ENCODE results near the gene PTPRG.

The PTPRG gene

DNA sequence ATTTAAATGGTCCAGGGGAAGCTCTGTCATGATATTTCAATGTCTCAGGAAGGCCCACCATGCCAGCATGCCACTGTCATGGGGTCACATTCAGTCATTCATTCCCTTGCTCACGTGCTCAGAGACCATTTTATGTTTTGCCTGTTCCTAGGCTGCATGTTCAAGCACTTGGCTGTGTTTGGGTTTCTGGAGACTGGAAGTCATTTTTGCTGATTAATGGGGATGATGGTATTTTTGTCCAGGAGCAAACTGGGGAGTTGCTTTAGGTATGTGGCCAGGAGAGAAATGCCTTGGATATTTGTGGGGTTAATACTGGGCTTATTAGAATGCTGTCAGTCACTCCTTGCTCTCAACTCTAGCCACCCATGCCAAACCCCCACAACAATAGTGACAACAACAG lies 303.5 kb downstream of the PTPRG start:
- no peak for DNase-seq (ENCODE audit: low read depth in 3 of 3)

DNA sequence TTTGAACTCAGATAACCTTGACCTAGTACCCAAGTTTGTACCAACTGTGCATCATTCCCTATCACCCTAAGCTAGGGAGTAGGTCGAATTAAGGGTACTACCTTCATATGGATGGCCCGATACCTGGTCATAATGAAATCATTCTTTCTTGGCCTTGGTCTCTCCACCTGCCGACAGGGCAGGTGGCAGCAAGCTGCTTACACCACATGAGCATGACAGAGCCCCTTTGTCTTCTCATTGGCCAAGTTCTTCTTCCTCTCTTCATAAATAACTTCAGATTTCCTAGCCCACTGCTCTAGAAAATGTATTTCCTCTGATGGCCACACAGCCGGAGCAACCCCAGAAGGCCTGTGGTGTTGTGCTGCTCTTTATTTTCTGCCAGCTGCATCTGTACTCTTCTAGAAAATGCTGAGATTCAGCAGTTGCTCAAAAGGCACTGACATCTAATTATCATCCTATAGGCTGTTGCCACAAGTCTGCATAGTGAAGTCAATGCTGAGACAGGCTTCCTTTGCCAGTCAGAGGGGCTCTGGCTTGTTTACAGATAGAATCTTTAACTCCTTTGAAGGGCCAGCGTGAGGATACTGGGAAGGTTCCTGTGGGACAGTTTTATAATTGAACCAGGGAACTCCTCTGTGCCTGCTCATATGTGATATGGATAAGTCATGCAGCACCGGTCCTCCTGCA lies 304.2 kb downstream of the PTPRG start:
- no peak for DNase-seq (ENCODE audit: low read depth in 3 of 3)

DNA sequence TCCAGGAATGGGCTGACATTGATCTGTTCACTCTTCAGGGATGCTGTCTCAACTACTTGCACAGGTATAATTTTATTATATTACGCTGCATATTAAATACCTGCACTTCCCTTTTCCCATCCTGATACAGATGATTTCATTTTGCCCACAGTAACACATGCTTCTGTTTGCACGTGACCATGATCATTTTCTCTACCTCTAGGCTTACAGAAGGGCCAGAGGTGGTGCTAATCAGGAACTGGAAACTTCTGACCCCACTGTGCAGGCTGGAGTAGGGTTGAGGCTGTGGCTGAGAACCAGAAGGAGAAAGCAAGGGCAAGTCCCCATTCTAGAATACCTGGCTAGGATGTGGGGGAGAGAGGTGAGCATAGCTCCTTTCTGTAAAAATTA lies 304.8 kb downstream of the PTPRG start:
- no peak for DNase-seq (ENCODE audit: low read depth in 3 of 3)

DNA sequence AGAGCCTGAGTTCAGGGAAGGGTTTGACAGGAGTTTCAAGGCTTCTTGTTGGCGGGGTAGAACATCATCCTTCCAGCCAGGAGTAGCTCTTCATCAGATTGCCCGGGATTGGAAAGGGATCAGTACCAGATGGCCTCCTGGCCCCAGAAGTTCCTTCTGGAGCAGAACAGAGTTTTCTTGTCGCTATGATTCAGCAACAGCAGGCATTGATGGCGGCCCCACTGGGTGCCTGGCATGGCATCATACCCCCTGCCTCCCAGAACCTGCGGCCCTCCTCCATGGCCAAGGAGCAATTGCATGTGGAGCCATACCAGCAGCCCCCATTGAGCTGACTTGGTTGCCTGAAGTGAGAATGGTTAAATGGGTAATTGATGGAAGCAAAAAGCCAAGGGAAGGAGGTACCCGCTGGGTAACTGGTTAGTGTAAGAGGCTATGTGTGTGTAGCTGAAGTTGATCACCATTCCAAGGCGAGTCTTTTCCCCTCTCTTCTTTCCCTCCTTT lies 305.6 kb downstream of the PTPRG start:
- DNase-seq (ENCODE audit: low read depth in 3 of 3) = no peak

DNA sequence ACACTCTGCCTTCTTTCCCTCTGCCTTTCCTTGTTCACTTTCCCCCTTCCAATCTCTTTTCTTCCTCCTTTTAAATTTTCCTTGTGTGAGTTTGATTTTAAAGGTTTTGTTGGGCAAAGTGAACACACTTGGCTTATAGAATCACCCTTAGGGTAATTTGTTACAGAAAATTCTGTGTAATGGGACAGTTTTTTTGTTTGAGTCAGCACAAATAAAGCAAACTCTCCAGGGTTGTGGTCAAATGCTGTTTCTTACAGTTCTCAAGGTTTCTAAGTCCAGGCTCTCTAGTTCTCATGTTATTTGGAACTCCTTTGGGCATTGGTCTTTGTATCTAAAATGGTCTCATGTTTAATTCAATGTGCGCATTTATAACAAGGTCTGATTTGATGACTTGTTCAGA lies 307.1 kb downstream of the PTPRG start:
- no peak for DNase-seq (ENCODE audit: low read depth in 3 of 3)

DNA sequence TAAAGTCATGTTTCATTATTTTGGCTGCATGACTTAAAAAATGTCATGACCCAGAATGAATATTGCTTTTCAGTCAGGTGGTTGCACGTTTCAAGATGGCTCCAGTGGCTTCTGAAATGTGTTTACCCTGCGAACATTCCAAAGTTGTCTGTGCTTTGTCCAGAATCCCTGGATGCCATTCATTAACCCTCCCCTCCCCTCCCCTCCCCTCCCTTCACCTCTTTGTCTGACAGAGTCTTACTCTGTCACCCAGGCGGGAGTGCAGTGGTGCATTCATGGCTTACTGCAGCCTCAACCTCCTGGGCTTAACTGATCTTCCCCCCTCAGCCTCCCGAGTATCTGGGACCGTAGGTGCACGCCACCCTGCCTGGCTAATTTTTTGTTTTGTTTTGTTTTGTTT lies 308.0 kb downstream of the PTPRG start:
- DNase-seq (ENCODE audit: low read depth in 3 of 3) = no peak

DNA sequence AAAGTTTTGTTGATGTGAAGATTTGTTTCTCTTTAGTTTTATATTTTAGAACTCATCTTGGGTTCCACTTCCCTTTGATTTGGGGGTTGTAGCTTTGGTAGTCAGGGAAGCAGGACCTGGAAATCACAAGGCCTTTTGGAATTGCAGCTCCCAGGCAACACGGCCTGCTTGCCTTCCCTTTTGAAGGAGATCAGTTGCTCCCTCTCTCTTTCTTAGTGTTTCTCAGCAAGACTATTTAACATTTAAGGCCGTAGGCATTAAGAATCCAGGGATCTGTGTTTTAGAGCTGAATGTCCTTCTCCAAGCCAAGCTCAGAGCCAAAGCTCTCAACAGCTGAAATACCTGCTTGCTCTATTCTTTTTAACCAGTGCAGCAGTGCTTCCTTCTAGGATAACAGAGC lies 310.3 kb downstream of the PTPRG start:
- no peak for DNase-seq (ENCODE audit: low read depth in 3 of 3)

DNA sequence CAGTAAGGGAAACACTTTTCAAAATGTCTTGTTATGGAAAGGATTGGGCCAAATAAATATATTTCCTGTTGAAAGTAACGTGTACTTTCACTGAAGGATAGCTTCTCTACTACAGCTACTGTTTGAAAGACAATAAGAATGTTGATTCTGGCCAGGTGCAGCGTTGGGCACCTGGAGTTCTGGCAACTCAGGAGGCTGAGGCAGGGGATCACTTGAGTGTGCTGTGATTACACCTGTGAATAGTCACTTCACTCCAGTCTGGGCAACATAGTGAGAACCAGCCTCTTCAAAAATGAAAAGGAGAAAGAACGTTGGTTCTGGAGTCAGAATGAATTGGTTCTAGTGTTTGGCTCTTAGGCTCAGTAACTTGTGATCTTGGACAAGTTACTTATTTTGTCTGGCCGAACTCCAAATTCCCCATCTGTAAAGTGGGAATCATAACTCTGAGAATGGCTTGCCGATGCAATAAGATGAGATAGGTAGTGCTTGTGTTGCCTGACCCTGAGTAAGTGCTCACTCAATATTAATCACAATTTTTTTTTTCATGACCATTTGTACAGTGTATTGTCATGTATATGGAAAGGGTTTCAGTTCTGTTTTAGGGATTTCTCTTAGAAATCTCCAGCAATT lies 310.8 kb downstream of the PTPRG start:
- DNase-seq (ENCODE audit: low read depth in 3 of 3) = no peak

DNA sequence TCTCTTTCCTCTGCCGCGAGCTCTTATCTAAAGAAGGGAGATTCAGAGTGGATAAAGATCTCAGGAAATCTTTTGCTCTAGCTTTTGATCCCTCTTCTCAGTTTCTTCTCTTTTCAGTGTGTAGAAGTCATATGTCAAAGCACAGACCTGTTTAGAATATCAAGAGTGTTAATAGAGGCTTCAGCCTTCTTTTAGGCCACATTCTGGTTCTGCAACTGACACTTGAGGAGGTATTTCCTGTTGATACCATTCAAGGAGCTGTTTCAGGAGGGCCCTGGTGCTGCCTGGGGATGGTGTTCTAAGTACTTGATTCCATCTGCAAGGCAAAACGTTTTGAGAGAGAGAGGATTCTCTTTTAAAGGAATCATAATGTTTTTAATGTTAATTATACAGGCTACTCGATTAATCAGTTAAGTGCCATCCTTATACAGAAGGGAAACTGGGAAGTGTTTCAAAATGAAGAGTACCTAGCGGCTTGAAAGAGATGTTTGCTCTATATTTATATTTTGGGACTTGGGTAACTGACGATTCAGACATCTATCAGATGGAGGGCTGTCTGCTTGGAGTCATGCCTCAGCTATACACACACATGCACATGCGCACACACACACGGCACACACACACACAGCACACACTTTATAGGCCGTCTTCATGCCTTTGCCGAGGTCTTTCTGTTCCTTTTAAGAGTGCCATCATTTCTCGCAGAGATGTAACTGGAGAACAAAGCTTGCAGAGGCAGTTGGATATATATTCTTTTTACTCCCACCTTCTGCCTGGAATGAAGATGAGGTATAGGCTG lies 313.9 kb downstream of the PTPRG start:
- no peak for DNase-seq (ENCODE audit: low read depth in 3 of 3)

DNA sequence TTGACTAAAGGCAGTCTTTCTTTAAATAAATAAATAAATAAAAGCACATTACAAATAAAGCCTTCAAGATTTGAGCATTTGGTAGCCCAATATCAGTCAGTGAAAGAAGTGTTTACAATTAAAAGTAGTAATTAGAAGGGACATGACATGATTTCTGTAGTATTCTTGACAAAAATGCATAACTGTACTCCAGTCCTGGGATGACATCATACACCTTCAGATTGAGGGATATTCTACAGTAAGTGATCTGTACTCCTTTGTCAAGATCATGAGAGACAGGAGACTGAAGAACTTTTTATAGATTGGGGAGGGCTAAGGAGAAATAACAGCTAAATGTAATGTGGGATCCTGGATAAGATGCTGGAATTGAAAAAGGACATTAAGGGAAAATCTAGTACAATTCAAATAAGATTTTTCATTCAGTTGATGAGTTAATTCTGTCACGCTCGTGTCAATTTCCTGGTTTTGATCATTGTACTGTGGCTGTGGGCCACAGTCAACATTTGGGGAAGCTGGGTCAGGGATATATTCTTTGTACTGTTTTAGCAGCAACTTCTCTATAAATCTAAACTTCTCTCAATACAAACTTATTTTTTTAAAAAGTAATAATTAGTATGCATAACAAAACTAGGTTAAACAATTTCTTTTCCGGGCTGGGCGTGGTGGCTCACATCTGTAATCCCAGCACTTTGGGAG lies 314.8 kb downstream of the PTPRG start:
- DNase-seq (ENCODE audit: low read depth in 3 of 3) = no peak

DNA sequence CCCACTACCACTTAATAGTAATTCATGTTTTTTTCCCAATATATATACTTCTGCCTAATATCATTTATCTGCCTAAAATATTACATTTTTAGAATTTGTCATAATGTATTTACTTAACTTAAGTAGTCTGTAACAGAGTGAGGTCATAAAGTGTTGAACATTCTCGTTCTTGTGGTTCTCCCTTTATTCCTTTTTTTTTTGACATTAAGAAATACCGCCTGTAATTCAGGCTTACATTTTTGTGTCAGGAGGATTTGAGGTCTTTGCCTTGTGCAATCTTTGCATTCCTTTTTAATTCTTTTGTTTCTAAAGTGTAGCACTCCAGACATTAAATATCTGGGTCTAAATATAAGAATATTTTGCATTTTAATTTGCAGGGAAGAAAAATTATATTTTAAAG lies 315.4 kb downstream of the PTPRG start:
- no peak for DNase-seq (ENCODE audit: low read depth in 3 of 3)

DNA sequence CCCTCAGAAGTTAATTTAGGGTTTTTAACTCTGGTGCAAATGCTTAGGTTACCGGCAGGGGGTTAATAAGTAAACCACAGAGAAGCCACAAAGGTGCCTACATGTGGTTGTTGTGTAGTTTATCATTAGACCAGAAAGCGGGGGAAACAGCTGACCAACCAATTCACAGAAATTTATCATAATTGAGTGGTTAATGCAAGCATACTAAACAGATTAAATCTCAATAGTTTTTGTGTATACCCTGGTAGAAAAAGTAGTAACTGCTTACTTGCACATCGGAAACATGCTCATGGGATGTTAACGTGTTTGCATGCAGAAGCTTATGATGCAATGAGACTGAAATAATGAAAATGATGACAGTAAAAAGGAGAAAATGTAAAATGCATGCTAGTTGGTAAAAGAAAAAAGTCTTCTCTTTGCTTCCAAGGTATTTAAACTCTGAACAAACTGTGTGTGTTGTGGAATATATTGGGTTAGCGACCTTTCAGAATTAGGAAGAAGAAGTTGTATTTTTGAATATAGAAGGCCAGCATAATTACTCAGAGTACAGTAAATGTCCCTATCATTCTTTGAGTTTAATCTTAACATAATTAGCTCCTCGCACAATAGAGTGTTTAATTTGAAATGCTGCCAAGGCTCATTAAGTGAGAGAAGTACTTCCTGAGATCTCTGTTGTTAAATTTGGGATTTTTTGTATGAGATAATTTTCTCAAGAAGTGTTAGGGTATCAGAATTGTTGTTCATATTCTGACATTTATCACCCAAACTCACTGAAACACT lies 316.2 kb downstream of the PTPRG start:
- no peak for DNase-seq (ENCODE audit: low read depth in 3 of 3)

DNA sequence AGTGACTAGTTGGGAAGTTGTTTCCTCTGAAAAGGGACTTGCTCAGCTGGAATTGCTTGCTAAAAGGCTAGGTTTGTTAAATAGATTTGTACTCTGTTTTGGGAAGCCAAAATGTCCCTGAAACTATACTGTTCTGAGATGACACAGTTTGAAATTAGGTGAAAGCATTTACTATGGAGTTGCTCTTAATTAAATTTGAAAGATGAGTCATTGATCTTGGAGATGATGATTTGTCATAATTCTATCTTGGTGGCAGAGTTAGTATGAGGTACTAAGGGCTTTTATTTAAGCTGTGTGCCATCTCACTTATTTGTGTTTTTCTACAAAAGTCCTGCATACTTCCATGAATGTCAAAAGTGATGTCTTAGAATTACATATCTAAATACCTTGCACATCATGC lies 320.9 kb downstream of the PTPRG start:
- DNase-seq (ENCODE audit: low read depth in 3 of 3) = no peak

DNA sequence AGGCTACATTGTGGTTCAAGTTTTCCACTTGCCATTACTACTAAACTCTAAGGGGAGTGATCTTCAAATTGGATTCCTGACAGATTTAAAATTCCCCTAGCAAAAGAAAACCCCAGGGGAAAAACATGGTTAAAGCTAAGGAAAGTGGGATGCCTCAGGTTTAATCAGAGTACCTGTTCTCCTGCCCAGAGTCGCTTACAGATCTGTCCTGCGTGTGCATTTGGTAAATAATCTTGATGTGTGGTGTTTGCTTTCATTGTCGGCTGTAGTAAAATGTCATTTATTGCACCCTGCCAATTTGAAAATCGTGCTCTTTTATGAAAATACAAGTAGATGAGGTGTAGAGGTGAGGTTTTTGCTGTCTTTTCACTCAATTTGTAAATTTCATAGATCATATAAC lies 323.4 kb downstream of the PTPRG start:
- DNase-seq (ENCODE audit: low read depth in 3 of 3) = no peak

DNA sequence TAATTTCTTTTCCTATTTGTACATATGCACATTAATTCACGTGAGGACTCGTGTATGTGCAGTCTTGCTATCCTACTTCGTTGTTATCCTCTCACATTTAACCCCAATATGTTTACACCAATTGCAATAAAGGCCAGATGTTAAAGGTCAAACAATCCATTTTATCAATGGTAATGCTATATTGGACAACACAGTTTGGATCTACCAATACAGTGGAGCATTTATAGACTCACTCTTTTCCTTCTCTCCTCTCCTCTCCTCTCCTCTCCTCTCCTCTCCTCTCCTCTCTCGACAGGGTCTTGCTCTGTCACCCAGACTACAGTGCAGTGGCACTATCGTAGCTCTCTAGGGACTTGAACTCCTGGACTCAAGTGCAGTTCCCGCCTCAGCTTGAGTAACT lies 324.0 kb downstream of the PTPRG start:
- DNase-seq (ENCODE audit: low read depth in 3 of 3) = no peak

DNA sequence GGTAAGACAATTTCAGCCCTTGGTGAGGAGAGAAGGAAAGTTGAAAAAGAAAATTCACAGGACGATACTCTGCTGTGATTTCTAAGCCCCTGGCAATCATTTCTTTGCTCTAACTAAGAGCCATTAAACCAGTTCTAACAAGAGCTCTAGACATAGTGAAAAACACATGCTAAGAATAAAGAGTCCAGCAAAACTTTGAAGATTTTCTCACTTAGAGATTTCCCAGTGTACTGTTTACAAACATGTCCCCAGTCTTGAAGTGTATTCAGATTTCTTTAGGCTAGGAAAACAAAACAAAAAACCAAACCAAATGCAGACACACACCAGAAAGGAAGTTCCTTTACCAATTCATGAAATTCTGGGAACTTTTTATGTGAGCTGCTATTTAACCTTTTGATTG lies 325.8 kb downstream of the PTPRG start:
- no peak for DNase-seq (ENCODE audit: low read depth in 3 of 3)

DNA sequence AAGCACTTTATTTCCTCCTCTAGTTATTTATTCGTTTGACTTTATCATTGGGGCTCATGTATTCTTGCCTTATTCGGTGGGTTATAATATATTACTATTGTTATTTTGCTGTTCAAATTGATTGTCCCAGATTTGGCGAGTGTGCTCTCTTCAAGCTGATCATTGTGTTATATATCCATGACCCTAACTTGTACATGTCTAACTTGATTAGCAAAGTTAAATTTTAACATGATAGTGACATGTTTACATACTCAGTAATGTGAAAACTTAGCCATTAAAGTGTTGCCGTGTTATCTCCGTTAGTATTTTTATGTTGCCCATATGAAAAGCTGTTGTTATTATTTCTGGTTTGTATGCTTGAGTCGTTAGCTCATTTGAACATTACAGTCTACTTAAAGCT lies 327.9 kb downstream of the PTPRG start:
- no peak for DNase-seq (ENCODE audit: low read depth in 3 of 3)

DNA sequence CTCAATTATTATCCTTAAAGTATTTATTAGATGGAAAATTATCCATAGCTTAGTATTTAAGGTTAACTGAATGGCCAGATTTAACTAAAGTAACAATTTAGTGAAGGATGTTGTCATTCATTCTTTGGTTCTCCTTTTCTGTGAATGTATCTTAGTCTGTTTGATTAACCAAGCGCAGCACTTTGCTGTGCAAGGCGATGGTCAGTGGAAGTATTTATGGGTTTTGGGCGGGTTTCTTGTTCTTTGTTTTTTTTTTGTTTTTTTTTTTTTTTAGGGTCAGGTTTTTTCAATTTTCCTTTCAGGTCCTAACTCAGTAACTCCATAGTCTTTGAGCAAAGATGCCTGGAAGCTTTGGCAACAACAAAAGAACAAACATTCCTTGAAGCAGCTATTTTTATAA lies 328.8 kb downstream of the PTPRG start:
- no peak for DNase-seq (ENCODE audit: low read depth in 3 of 3)

DNA sequence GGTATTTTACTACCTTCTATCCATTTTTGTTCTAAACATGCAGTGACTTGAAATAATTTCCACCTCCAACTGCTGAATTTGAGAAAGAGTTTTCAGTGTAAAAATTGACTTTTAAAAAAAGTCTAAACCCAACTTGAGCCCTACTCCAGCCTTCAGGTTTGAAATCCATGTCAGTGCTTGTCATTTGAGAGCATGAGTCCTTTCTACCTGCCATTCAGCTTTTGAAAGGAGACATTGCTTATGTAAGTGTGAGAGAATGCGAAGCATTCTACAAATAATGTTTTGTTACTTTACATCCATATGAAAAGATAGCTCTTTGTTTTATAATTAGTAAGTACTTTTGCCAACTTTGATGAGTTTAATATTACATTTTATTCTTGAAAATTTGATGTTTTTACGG lies 329.2 kb downstream of the PTPRG start:
- no peak for DNase-seq (ENCODE audit: low read depth in 3 of 3)

DNA sequence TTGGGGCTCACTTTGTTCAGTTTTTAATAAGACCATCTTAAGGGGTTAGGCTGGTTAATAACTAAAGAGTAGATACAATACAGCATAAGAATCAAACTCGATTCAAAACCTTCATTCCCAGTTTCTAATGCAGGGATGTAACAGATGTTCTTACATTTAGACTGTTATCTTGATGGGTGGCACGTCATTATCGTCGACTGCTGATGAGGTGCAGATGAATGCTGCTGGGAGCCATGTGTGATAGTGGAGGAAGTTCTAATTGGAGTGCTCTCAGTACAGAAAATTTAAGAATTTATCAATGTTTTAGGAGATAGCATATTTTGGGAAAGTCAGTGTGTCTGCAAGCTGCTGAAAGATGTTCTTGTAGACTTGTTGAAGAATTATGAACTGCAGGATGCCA lies 331.5 kb downstream of the PTPRG start:
- DNase-seq (ENCODE audit: low read depth in 3 of 3) = no peak

DNA sequence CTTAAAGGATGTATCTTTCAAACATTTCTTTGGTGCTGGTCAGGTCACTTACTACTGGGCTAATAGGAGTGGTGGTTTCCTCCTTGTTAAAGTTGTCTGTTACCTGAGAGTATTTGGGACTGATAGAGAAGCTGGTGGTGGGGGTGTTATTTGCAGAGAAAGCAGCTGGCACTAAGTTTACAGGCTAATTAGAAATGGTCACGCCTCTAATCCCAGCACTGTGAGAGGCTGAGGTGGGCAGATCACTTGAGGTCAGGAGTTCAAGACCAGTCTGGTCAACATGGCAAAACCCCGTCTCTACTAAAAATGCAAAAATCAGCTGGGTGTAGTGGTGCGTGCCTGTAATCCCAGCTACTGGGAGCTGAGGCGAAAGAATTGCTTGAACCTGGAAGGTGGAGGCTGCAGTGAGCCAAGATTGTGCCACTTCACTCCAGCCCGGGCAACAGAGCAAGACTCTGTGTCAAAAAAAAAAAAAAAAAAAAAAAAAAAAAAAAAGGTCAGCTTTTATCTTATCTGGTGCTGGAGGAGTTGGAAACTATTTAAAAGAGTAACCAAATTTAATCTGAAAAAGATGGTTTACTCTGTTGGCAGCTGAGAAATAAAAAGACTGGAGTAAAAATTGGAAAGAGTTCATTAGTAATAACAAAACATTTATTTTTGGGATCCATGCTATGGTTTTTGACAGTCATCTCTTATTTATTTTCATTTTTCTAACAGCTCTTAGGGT lies 332.6 kb downstream of the PTPRG start:
- DNase-seq (ENCODE audit: low read depth in 3 of 3) = no peak

Measured in stimulated activated CD4-positive, alpha-beta T cell treated with anti-CD3 and anti-CD28 coated beads, TNF-alpha, amount 100 ng/mL, for 24 hours (primary cell).